Embryonic facial prominence (tissue), 1 donor: ENCODE data around the gene ZNF790.

Source experiments
- DNase-seq: peaks from one replicate; pipeline ENCODE4 v3.0.0-alpha.2; 2016; ENCODE audit errors: extremely low spot score

Gene ZNF790

GRCh38 chr19:36772311-36773222 is 65.6 kb downstream of the ZNF790 start, which contains the start of gene ZNF850:
ZNF850 (minus strand) TSS chr19:36772807; CDS start chr19:36762606, 10,201 bp downstream.
- DNase-seq: peak; percentile 84

GRCh38 chr19:36771261-36772231 is 66.6 kb downstream of the ZNF790 start:
- peak; percentile 66 for DNase-seq
